Measurements from ENCODE around the gene NABP2.

GRCh38 chr12:56231184-56231582 lies 7.0 kb downstream of the NABP2 start:
- TF ChIP-seq EP300 (conservative IDR thresholded peaks at IDR 0.05; ENCODE audit: poor library complexity, severe bottlenecking) (no peak), POLR2AphosphoS5 (IDR thresholded peaks at IDR 0.05) (no peak), TAF1 (IDR thresholded peaks at IDR 0.05; ENCODE audit: low read depth) (no peak), EZH2 (IDR thresholded peaks at IDR 0.05; ENCODE audit: borderline replicate concordance, insufficient read depth, low read length, poor library complexity, severe bottlenecking) (no peak), RAD21 (conservative IDR thresholded peaks at IDR 0.05) (no peak), SMC3 (conservative IDR thresholded peaks at IDR 0.05; ENCODE audit: poor library complexity) (no peak)
- TF ChIP-seq, protein P1, sequence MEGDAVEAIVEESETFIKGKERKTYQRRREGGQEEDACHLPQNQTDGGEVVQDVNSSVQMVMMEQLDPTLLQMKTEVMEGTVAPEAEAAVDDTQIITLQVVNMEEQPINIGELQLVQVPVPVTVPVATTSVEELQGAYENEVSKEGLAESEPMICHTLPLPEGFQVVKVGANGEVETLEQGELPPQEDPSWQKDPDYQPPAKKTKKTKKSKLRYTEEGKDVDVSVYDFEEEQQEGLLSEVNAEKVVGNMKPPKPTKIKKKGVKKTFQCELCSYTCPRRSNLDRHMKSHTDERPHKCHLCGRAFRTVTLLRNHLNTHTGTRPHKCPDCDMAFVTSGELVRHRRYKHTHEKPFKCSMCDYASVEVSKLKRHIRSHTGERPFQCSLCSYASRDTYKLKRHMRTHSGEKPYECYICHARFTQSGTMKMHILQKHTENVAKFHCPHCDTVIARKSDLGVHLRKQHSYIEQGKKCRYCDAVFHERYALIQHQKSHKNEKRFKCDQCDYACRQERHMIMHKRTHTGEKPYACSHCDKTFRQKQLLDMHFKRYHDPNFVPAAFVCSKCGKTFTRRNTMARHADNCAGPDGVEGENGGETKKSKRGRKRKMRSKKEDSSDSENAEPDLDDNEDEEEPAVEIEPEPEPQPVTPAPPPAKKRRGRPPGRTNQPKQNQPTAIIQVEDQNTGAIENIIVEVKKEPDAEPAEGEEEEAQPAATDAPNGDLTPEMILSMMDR (IDR thresholded peaks at IDR 0.05; ENCODE audit: poor library complexity, severe bottlenecking) = no peak
- TF ChIP-seq, protein P2, sequence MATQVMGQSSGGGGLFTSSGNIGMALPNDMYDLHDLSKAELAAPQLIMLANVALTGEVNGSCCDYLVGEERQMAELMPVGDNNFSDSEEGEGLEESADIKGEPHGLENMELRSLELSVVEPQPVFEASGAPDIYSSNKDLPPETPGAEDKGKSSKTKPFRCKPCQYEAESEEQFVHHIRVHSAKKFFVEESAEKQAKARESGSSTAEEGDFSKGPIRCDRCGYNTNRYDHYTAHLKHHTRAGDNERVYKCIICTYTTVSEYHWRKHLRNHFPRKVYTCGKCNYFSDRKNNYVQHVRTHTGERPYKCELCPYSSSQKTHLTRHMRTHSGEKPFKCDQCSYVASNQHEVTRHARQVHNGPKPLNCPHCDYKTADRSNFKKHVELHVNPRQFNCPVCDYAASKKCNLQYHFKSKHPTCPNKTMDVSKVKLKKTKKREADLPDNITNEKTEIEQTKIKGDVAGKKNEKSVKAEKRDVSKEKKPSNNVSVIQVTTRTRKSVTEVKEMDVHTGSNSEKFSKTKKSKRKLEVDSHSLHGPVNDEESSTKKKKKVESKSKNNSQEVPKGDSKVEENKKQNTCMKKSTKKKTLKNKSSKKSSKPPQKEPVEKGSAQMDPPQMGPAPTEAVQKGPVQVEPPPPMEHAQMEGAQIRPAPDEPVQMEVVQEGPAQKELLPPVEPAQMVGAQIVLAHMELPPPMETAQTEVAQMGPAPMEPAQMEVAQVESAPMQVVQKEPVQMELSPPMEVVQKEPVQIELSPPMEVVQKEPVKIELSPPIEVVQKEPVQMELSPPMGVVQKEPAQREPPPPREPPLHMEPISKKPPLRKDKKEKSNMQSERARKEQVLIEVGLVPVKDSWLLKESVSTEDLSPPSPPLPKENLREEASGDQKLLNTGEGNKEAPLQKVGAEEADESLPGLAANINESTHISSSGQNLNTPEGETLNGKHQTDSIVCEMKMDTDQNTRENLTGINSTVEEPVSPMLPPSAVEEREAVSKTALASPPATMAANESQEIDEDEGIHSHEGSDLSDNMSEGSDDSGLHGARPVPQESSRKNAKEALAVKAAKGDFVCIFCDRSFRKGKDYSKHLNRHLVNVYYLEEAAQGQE (IDR thresholded peaks at IDR 0.05; ENCODE audit: borderline replicate concordance) = no peak

Data from neural cell (in vitro differentiated cells).